B cell (primary cell): ENCODE data around the gene PCDHA7. TPM values are rescaled to one million over a fixed set of nuclear protein-coding genes. Genes with fewer than 3 reads are reported as not detected.
"Not testable (repeated sequence)": the region's sequence is repeated elsewhere in the genome, so short reads cannot be mapped to it uniquely, and the experiment has no call there.

Experiments
- ATAC-seq: fragments of 200-7000 bp; cut with Tn5 transposase; one replicate; pipeline ENCODE4 v1.10.0; 2021; ENCODE audit warnings: low read depth, mild to moderate bottlenecking, moderate number of reproducible peaks, moderate library complexity
- CTCF ChIA-PET: fragments of 350-600 bp; sonication (Branson Sonifier 250); formaldehyde crosslinking; loops from one replicate; lab custom pipeline; 2021; ENCODE audit warnings: antibody characterized with exemption, inconsistent platforms; lab: Charles Lee
- POLR2A ChIA-PET: fragments of 350-600 bp; sonication (Branson Sonifier 250); formaldehyde crosslinking; loops from one replicate; lab custom pipeline; 2021; ENCODE audit warnings: antibody characterized with exemption; lab: Charles Lee
- DNase-seq: peaks from one replicate; pipeline ENCODE4 v3.0.0; 2013
- H2AFZ ChIP-seq: 2 replicates; pipeline ENCODE4 v1.6.1; 2012; ENCODE audit warnings: mild to moderate bottlenecking, low read depth, low read length; ENCODE audit not compliant: insufficient read depth, poor library complexity, severe bottlenecking
- H3K27ac ChIP-seq, 2 donors: 1 replicate in 1 of 2; 2 replicates in 1 of 2; pipeline ENCODE4 v1.5.1; 2012 to 2013; ENCODE audit warnings: low read length in 2 of 2, mild to moderate bottlenecking in 2 of 2, moderate library complexity in 1 of 2
- H3K27me3 ChIP-seq, 4 experiments: fragments of 200-600 bp in 1 of 4; sonication (generic) in 1 of 4; replicated peaks in 1 of 4; 1 replicate in 2 of 4; 2 replicates in 2 of 4; pipeline versions ENCODE4 v1.6.1 to v1.7.0; 2013 to 2016; ENCODE audit warnings: low read length in 3 of 4, mild to moderate bottlenecking in 2 of 4, mixed read lengths in 1 of 4, moderate library complexity in 1 of 4; ENCODE audit not compliant: insufficient read depth in 4 of 4, control insufficient read depth in 3 of 4; ENCODE audit errors: control extremely low read depth in 1 of 4
- H3K36me3 ChIP-seq, 2 experiments: replicated peaks in 1 of 2; 1 replicate in 1 of 2; 2 replicates in 1 of 2; pipeline versions ENCODE4 v1.6.1 to v1.7.1; 2013; ENCODE audit warnings: low read length in 1 of 2; ENCODE audit not compliant: insufficient read depth in 2 of 2, control insufficient read depth in 1 of 2; ENCODE audit errors: control extremely low read depth in 1 of 2, extremely low read depth in 1 of 2
- H3K4me1 ChIP-seq, 2 donors: fragments of 200-600 bp in 1 of 2; sonication (generic) in 1 of 2; 1 replicate in 1 of 2; 2 replicates in 1 of 2; pipeline versions ENCODE4 v1.5.1 to v1.6.1; 2013 to 2017; ENCODE audit warnings: low read length in 2 of 2; ENCODE audit not compliant: control insufficient read depth in 2 of 2, insufficient read depth in 2 of 2
- H3K4me2 ChIP-seq: replicated peaks from 2 replicates; pipeline ENCODE3; 2012; ENCODE audit warnings: mild to moderate bottlenecking, low read depth, low read length; ENCODE audit not compliant: poor library complexity, severe bottlenecking
- H3K4me3 ChIP-seq, 5 experiments: fragments of 200-600 bp in 1 of 5; sonication (generic) in 1 of 5; 1 replicate in 3 of 5; 2 replicates in 2 of 5; pipeline versions ENCODE4 v1.5.1 to v1.7.0; 2011 to 2016; ENCODE audit warnings: low read length in 4 of 5, mild to moderate bottlenecking in 4 of 5, low read depth in 2 of 5, control low read depth in 1 of 5, moderate library complexity in 1 of 5; ENCODE audit not compliant: insufficient read depth in 1 of 5; ENCODE audit errors: control extremely low read depth in 1 of 5, extremely low read depth in 1 of 5
- H3K79me2 ChIP-seq: fragments of 200-600 bp; sonication (generic); one replicate; pipeline ENCODE4 v1.6.0; 2016; ENCODE audit warnings: low read length; ENCODE audit not compliant: control insufficient read depth, insufficient read depth
- H3K9ac ChIP-seq: fragments of 200-600 bp; sonication (generic); 2 replicates; pipeline ENCODE4 v1.6.1; 2017; ENCODE audit warnings: mild to moderate bottlenecking, low read length, moderate library complexity
- H3K9me3 ChIP-seq, 3 donors: one replicate each; pipeline versions ENCODE4 v1.6.1 to v1.7.1; 2013; ENCODE audit warnings: low read length in 2 of 3; ENCODE audit not compliant: control insufficient read depth in 2 of 3, insufficient read depth in 1 of 3; ENCODE audit errors: control extremely low read depth in 1 of 3
- H4K20me1 ChIP-seq: 2 replicates; pipeline ENCODE4 v1.6.0; 2012; ENCODE audit warnings: mild to moderate bottlenecking, low read length; ENCODE audit not compliant: insufficient read depth, control insufficient read depth, poor library complexity, severe bottlenecking
- H3K27ac Mint-ChIP-seq: one replicate; pipeline ENCODE4 v1.8.0; 2021; ENCODE audit warnings: mixed read lengths
- H3K27me3 Mint-ChIP-seq: one replicate; pipeline ENCODE4 v1.8.0; 2021; ENCODE audit warnings: mixed read lengths
- H3K4me1 Mint-ChIP-seq: one replicate; pipeline ENCODE4 v1.8.0; 2021; ENCODE audit warnings: mixed read lengths
- H3K4me3 Mint-ChIP-seq: one replicate; pipeline ENCODE4 v1.8.0; 2021; ENCODE audit warnings: mixed read lengths
- H3K9me3 Mint-ChIP-seq: one replicate; pipeline ENCODE4 v1.8.0; 2022; ENCODE audit warnings: mixed read lengths; ENCODE audit not compliant: insufficient read depth
- CTCF ChIP-seq: fragments of 200-600 bp; IDR thresholded peaks from one replicate; pipeline ENCODE4 v1.8.0; 2022; ENCODE audit warnings: antibody characterized with exemption, mild to moderate bottlenecking
- EZH2 ChIP-seq: IDR thresholded peaks from 2 replicates; pipeline ENCODE4 v1.6.1; 2012; ENCODE audit warnings: borderline replicate concordance, low read depth, mild to moderate bottlenecking, moderate library complexity, low read length; ENCODE audit not compliant: insufficient read depth, poor library complexity, severe bottlenecking
- WGBS: methylation state at CpG from one replicate; pipeline ENCODE4 v1.1.5; 2013; ENCODE audit warnings: missing lambda C conversion rate; ENCODE audit not compliant: insufficient coverage; 5-methylcytosine and 5-hydroxymethylcytosine counted together
- intact Hi-C: fragments of 100-400 bp; cut with micrococcal nuclease; formaldehyde crosslinking; loops from one replicate; pipeline ENCODE4 v1.10.0; 2022
- polyA plus RNA-seq: library from polyadenylated mRNA; depleted of rRNA; stranded (reverse); fragments of >200 nt; gene quantifications from 2 replicates; pipeline ENCODE4 v1.2.3, GENCODE V29; 2012
- total RNA-seq, 2 donors: library from RNA; stranded (reverse); fragments of 120-200 nt in 1 of 2; gene quantifications; 1 replicate in 1 of 2; 2 replicates in 1 of 2; pipeline versions ENCODE4 v1.2.3 to v1.2.4, GENCODE V29; 2013 to 2022

Gene PCDHA7
- total and polyA plus RNA-seq, 2 donors (not counting 1 experiment from before 2014, with no cell fraction given): 0.03 TPM; not detected in 1

- no peak overlapping the region for H3K4me3 ChIP-seq
- Mint-ChIP-seq H3K4me1 (no peaks in the 10 kb centered on the region), H3K27ac (no peak overlapping the region), H3K9me3 (peaks cover 12% of the 10 kb centered on the region), H3K4me3 (no peak overlapping the region), H3K27me3 (peaks cover 24% of the 10 kb centered on the region)
- H3K9ac ChIP-seq: no peak overlapping the region
- POLR2A ChIA-PET: no interaction called here
- no peaks in the 10 kb centered on the region for H4K20me1 ChIP-seq
- H3K79me2 ChIP-seq: no peaks in the 10 kb centered on the region
- ATAC-seq (no peak), DNase-seq (no peak)
- 43% methylated on average over 9 of the region's 15 CpGs for WGBS
- H3K4me2 ChIP-seq: no peak overlapping the region
- TF ChIP-seq EZH2 (no peak), CTCF (no peak)
- no peaks in the 10 kb centered on the region for H3K36me3 ChIP-seq
- H3K27ac ChIP-seq: no peak overlapping the region
- no peak overlapping the region for H2AFZ ChIP-seq
- CTCF ChIA-PET: no interaction called here
- intact Hi-C loops: no loop called here
- no peaks in the 10 kb centered on the region for H3K4me1 ChIP-seq
- peaks cover 6 to 31% (median 28%) of the 10 kb centered on the region in 3 donors for H3K9me3 ChIP-seq
- H3K27me3 ChIP-seq: peaks cover 0 to 26% (median 10%) of the 10 kb centered on the region in 4 experiments
Observed at GRCh38 chr5:140795259-140795641, 38.8 kb upstream of the PCDHA7 start.

GRCh38 chr5:140796072-140796717 lies 37.9 kb upstream of the PCDHA7 start:
- H3K4me2 ChIP-seq, H3K9ac ChIP-seq, CTCF ChIA-PET, H3K27ac Mint-ChIP-seq, H3K27ac ChIP-seq, DNase-seq, H3K79me2 ChIP-seq, H3K4me3 ChIP-seq, H3K36me3 ChIP-seq, H3K4me3 Mint-ChIP-seq, H4K20me1 ChIP-seq, POLR2A ChIA-PET, H3K4me1 ChIP-seq, H2AFZ ChIP-seq, H3K4me1 Mint-ChIP-seq, ATAC-seq, intact Hi-C loops: not testable (repeated sequence)
- Histone ChIP-seq H3K9me3 (peaks cover 4 to 35% (median 31%) of the 10 kb centered on the region in 3 donors), H3K27me3 (peaks cover 0 to 26% (median 14%) of the 10 kb centered on the region in 4 experiments)
- H3K27me3 Mint-ChIP-seq: peaks cover 22% of the 10 kb centered on the region
- peaks cover 12% of the 10 kb centered on the region for H3K9me3 Mint-ChIP-seq
- WGBS: 70% methylated on average over 72 of the region's 72 CpGs
